ENCODE data around the gene C12orf57. TPM values are rescaled to one million over a fixed set of nuclear protein-coding genes. Genes with fewer than 3 reads are reported as not detected.

The C12orf57 gene
- total RNA-seq, 1 experiment from 2014 or later = 158 TPM

DNA sequence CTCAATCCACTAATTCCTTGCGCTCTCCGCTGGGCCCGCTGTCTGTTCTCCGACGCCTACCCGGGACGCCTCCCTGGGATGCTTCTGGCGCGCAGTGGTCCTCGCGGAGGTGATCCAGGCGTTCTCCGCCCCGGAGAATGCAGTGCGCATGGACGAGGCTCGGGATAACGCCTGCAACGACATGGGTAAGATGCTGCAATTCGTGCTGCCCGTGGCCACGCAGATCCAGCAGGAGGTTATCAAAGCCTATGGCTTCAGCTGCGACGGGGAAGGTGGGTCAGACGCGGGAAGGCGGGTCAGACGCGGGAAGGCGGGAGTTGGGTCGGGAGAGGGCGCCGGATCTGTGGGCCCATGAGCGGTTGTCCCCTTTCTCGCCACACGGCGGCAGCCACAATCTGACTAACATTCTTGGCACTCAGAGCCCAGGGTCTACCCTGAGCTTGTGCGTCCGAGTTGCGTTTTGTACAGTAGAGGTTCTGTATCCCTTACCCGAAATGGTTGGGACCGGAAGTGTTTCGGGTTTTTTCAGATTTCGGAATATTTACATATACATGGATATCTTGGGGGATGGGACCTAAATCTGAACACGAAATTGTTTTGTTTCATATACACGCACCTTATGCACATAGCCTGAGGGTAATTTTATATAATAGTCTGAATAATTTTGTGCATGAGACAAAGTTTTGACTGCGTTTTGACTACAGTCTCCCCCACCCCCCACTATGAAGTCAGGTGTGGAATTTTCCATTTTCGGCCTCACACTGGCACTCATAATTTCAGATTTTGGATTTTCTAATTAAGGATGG, 762 bp downstream of the C12orf57 start (continued):
- TF ChIP-seq, protein P1, sequence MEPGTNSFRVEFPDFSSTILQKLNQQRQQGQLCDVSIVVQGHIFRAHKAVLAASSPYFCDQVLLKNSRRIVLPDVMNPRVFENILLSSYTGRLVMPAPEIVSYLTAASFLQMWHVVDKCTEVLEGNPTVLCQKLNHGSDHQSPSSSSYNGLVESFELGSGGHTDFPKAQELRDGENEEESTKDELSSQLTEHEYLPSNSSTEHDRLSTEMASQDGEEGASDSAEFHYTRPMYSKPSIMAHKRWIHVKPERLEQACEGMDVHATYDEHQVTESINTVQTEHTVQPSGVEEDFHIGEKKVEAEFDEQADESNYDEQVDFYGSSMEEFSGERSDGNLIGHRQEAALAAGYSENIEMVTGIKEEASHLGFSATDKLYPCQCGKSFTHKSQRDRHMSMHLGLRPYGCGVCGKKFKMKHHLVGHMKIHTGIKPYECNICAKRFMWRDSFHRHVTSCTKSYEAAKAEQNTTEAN (CRISPR knock-in tag; IDR thresholded peaks at IDR 0.05) = no peak
- no peak for TF ChIP-seq ATF1 (CRISPR knock-in tag; IDR thresholded peaks at IDR 0.05)
- TF ChIP-seq, protein P2, sequence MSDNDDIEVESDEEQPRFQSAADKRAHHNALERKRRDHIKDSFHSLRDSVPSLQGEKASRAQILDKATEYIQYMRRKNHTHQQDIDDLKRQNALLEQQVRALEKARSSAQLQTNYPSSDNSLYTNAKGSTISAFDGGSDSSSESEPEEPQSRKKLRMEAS (CRISPR knock-in tag; IDR thresholded peaks at IDR 0.05) = 0 out of 2 replicates have a peak, but pooled peaks have one; percentile 51
- no peak for TF ChIP-seq FOXK1 (CRISPR knock-in tag; IDR thresholded peaks at IDR 0.05)
- TF ChIP-seq, protein P3, sequence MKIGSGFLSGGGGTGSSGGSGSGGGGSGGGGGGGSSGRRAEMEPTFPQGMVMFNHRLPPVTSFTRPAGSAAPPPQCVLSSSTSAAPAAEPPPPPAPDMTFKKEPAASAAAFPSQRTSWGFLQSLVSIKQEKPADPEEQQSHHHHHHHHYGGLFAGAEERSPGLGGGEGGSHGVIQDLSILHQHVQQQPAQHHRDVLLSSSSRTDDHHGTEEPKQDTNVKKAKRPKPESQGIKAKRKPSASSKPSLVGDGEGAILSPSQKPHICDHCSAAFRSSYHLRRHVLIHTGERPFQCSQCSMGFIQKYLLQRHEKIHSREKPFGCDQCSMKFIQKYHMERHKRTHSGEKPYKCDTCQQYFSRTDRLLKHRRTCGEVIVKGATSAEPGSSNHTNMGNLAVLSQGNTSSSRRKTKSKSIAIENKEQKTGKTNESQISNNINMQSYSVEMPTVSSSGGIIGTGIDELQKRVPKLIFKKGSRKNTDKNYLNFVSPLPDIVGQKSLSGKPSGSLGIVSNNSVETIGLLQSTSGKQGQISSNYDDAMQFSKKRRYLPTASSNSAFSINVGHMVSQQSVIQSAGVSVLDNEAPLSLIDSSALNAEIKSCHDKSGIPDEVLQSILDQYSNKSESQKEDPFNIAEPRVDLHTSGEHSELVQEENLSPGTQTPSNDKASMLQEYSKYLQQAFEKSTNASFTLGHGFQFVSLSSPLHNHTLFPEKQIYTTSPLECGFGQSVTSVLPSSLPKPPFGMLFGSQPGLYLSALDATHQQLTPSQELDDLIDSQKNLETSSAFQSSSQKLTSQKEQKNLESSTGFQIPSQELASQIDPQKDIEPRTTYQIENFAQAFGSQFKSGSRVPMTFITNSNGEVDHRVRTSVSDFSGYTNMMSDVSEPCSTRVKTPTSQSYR (CRISPR knock-in tag; IDR thresholded peaks at IDR 0.05) = 0 out of 2 replicates have a peak, but pooled peaks have one; percentile 24
- TF ChIP-seq GTF2I (CRISPR knock-in tag; conservative IDR thresholded peaks at IDR 0.05) = no peak
- TF ChIP-seq ETV6 (CRISPR knock-in tag; IDR thresholded peaks at IDR 0.05) = peak; percentile 77
- TF ChIP-seq, protein P4, sequence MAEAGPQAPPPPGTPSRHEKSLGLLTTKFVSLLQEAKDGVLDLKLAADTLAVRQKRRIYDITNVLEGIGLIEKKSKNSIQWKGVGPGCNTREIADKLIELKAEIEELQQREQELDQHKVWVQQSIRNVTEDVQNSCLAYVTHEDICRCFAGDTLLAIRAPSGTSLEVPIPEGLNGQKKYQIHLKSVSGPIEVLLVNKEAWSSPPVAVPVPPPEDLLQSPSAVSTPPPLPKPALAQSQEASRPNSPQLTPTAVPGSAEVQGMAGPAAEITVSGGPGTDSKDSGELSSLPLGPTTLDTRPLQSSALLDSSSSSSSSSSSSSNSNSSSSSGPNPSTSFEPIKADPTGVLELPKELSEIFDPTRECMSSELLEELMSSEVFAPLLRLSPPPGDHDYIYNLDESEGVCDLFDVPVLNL (CRISPR knock-in tag; IDR thresholded peaks at IDR 0.05; ENCODE audit: borderline replicate concordance, low read depth) = no peak
- TF ChIP-seq, protein P5, sequence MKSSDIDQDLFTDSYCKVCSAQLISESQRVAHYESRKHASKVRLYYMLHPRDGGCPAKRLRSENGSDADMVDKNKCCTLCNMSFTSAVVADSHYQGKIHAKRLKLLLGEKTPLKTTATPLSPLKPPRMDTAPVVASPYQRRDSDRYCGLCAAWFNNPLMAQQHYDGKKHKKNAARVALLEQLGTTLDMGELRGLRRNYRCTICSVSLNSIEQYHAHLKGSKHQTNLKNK (CRISPR knock-in tag; IDR thresholded peaks at IDR 0.05) = no peak
- no peak for TF ChIP-seq ZNF317 (CRISPR knock-in tag; IDR thresholded peaks at IDR 0.05; ENCODE audit: borderline replicate concordance, low read depth)
- TF ChIP-seq ZNF263 (CRISPR knock-in tag; IDR thresholded peaks at IDR 0.05; ENCODE audit: low read depth) = no peak
- TF ChIP-seq, protein P6, sequence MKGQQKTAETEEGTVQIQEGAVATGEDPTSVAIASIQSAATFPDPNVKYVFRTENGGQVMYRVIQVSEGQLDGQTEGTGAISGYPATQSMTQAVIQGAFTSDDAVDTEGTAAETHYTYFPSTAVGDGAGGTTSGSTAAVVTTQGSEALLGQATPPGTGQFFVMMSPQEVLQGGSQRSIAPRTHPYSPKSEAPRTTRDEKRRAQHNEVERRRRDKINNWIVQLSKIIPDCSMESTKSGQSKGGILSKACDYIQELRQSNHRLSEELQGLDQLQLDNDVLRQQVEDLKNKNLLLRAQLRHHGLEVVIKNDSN (CRISPR knock-in tag; IDR thresholded peaks at IDR 0.05) = no peak

DNA sequence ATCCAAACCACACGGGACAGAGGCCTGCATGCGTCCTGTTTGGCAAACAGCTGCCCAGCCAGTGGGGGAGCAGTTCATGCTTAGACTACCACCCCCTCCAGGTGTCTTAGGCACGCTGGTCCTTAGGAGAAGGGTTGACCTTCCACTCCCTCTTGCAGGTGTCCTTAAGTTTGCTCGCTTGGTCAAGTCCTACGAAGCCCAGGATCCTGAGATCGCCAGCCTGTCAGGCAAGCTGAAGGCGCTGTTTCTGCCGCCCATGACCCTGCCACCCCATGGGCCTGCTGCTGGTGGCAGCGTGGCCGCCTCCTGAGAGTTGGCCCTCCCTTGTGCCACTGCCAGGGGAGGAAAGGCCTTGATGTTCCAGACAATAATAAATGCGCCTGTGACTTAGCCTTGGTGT, 1.8 kb downstream of the C12orf57 start:
- TF ChIP-seq NR3C1 (CRISPR knock-in tag; conservative IDR thresholded peaks at IDR 0.05; ENCODE audit: low read depth) (0 out of 2 replicates have a peak, but pooled peaks have one; percentile 31), ZBTB21 (CRISPR knock-in tag; IDR thresholded peaks at IDR 0.05; ENCODE audit: borderline replicate concordance) (peak; percentile 65; the same call in 1 of the 2 replicates), ZNF138 (CRISPR knock-in tag; conservative IDR thresholded peaks at IDR 0.05) (no peak)

More for the DNA sequence above, 1.8 kb downstream of the C12orf57 start:
- ATAC-seq = no peak
- Mint-ChIP-seq H3K4me3 (peak overlapping the region; percentile 98), H3K4me1 (peaks cover 33% of the 10 kb centered on the region), H3K27ac (peak overlapping the region; percentile 99), H3K9me3 (no peaks in the 10 kb centered on the region), H3K36me3 (peaks cover 2% of the 10 kb centered on the region), H3K27me3 (ENCODE audit: low read depth) (no peaks in the 10 kb centered on the region)
- DNase-seq (ENCODE audit: low spot score) = no peak
- CTCF ChIA-PET = interaction anchor here (0.5 to 5.7 kb wide), 23 partner anchors 9 to 623 kb away, joined by 3 to 296 read pairs (median 5); partner anchors contain the start of genes C1RL, CDCA3, LPCAT3 and SPSB2
- POLR2A ChIA-PET = interaction anchor here (0.8 to 6.2 kb wide), 13 partner anchors 8 to 174 kb away, joined by 3 to 167 read pairs (median 7); partner anchors contain the start of genes C1RL, LPCAT3 and SPSB2
